ENCODE measurements around the gene MFAP3. TPM values are rescaled to one million over a fixed set of nuclear protein-coding genes. Genes with fewer than 3 reads are reported as not detected.

The MFAP3 gene
- 36.1 and 38.0 TPM in 2 replicates for total RNA-seq

DNA sequence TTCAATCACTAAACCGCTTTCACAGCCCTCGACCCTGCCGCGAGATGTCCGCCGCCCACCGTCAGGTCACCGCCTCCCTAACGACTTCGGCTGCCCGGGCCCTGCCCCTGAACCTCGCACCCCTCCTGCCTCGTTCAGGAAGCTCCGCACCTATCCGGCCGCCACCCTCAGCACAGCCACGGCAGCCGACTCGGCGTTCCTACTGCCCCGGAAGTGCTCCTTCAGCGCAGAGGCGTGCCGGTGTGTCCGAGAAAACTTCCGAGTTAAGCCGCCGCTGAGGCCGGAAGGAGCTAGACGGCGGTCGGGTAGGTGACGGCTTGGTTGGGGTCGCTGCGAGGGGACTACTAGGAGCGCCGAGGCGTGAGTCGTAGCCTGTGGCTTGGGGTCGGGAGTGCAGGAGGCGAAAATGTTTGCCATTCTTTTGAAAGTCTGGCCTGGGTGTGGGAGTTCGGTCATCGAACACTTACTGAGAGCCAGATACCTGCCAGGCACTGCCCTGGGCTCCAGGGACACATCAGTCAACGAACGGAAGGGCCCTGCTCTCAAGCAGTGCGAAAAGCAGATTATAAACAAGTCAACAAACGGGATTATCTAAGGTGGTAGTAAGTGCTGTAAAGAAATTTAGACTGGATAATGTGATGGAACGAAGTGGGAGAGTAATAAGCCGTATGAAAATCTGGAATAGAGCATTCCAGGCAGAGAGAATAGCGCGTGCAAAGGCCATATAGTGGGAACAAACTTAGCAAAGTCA is at the start of gene MFAP3, which contains the start of gene FAM114A2:
Gene MFAP3, plus strand, starts transcription at position 261 of the 751 bp plus-strand sequence. CDS start 10,756 bp downstream, outside the sequence.
Gene FAM114A2, minus strand, starts transcription at position 204 of the 751 bp plus-strand sequence. CDS start 3,957 bp downstream, outside the sequence.

Other genes with a start within 250 kb of the MFAP3 start
- 18.9 and 20.6 TPM in 2 replicates for gene FAM114A2, start 57 bp upstream of the MFAP3 start, total RNA-seq
- 34.6 and 35.9 TPM in 2 replicates for gene GALNT10, start 151.8 kb downstream of the MFAP3 start, total RNA-seq